Loucy (cell line): ENCODE results near the gene GORASP1.
"Not testable (repeated sequence)": the region's sequence is repeated elsewhere in the genome, so short reads cannot be mapped to it uniquely, and the experiment has no call there.

Source experiments
- H2AFZ ChIP-seq: fragments of 200-600 bp; sonication (generic); 2 replicates; pipeline ENCODE4 v1.6.0; 2016; ENCODE audit warnings: antibody characterized with exemption, mild to moderate bottlenecking, low read length, moderate library complexity
- H3F3A ChIP-seq: fragments of 200-600 bp; 2 replicates; pipeline ENCODE4 v1.6.0; 2016; ENCODE audit warnings: antibody characterized with exemption, low read depth, mild to moderate bottlenecking
- H3K27me3 ChIP-seq: fragments of 200-600 bp; sonication (generic); 2 replicates; pipeline ENCODE4 v1.6.1; 2014; ENCODE audit warnings: low read length, mild to moderate bottlenecking; ENCODE audit not compliant: insufficient read depth, poor library complexity, severe bottlenecking
- H3K36me3 ChIP-seq: fragments of 200-600 bp; sonication (generic); 2 replicates; pipeline ENCODE4 v1.6.1; 2016; ENCODE audit warnings: low read length; ENCODE audit not compliant: insufficient read depth
- H3K4me1 ChIP-seq: fragments of 200-600 bp; sonication (generic); 2 replicates; pipeline ENCODE4 v1.5.1; 2014; ENCODE audit warnings: low read length, mild to moderate bottlenecking; ENCODE audit not compliant: insufficient read depth, poor library complexity, severe bottlenecking
- H3K4me2 ChIP-seq: fragments of 200-600 bp; sonication (generic); 2 replicates; pipeline ENCODE4 v1.6.0; 2014; ENCODE audit warnings: antibody characterized with exemption, low read length, low read depth, mild to moderate bottlenecking; ENCODE audit not compliant: poor library complexity, severe bottlenecking
- H3K4me3 ChIP-seq: fragments of 200-600 bp; sonication (generic); 2 replicates; pipeline ENCODE4 v1.5.1; 2014; ENCODE audit warnings: low read length, mild to moderate bottlenecking, mixed read lengths; ENCODE audit not compliant: poor library complexity, severe bottlenecking
- H3K79me2 ChIP-seq: fragments of 200-600 bp; sonication (generic); 2 replicates; pipeline ENCODE4 v1.6.1; 2014; ENCODE audit warnings: low read length; ENCODE audit not compliant: insufficient read depth
- H3K9ac ChIP-seq: fragments of 200-600 bp; sonication (generic); 2 replicates; pipeline ENCODE4 v1.6.0; 2014; ENCODE audit warnings: mild to moderate bottlenecking, low read depth, low read length, moderate library complexity; ENCODE audit not compliant: poor library complexity, severe bottlenecking
- H3K9me2 ChIP-seq: fragments of 200-600 bp; sonication (generic); replicated peaks from 2 replicates; pipeline ENCODE4 v1.6.1; 2016; ENCODE audit warnings: low read depth, low read length, mixed read lengths
- H3K9me3 ChIP-seq: fragments of 200-600 bp; sonication (generic); 2 replicates; pipeline ENCODE4 v1.6.1; 2014; ENCODE audit warnings: mild to moderate bottlenecking, antibody characterized with exemption, low read length, low read depth; ENCODE audit not compliant: insufficient read depth
- H4K20me1 ChIP-seq: fragments of 200-600 bp; sonication (generic); 2 replicates; pipeline ENCODE4 v1.6.0; 2014; ENCODE audit warnings: antibody characterized with exemption, low read length, mild to moderate bottlenecking; ENCODE audit not compliant: insufficient read depth, poor library complexity, severe bottlenecking
- EZH2phosphoT487 ChIP-seq: fragments of 200-600 bp; IDR thresholded peaks from 2 replicates; pipeline ENCODE4 v1.6.1; 2018; ENCODE audit warnings: antibody characterized with exemption, mild to moderate bottlenecking, moderate library complexity, borderline replicate concordance
- TF ChIP-seq, protein P1 (sequence below): fragments of 200-600 bp; sonication (generic); conservative IDR thresholded peaks from 2 replicates; pipeline ENCODE4 v1.5.1; 2014; ENCODE audit warnings: mild to moderate bottlenecking, antibody characterized with exemption, low read length

The GORASP1 gene

DNA sequence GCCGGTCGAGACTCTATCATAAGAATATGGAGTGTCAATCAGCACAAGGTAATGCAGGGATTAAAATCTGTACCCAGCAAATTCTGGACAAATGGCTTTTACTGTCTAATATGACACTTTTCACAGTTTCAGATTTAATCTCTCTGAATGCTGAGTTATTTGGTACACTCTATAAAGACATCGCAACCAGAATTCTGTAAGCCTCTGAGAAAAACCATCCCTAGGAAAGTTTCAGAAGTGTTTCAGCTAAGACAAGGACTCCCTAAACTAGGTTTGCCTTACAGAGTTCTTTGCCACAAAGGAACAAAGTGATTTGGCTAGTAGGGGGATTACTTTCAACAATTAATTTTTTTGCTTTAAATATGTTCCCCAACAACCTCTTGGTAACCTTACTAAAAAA is 44.3 kb downstream of the GORASP1 start:
- H3K79me2 ChIP-seq = peaks cover 43% of the 10 kb centered on the region
- H3K27me3 ChIP-seq = no peaks in the 10 kb centered on the region
- H4K20me1 ChIP-seq = peaks cover 12% of the 10 kb centered on the region
- no peak overlapping the region for H3K4me3 ChIP-seq
- no peak for TF ChIP-seq EZH2phosphoT487
- TF ChIP-seq, protein P1, sequence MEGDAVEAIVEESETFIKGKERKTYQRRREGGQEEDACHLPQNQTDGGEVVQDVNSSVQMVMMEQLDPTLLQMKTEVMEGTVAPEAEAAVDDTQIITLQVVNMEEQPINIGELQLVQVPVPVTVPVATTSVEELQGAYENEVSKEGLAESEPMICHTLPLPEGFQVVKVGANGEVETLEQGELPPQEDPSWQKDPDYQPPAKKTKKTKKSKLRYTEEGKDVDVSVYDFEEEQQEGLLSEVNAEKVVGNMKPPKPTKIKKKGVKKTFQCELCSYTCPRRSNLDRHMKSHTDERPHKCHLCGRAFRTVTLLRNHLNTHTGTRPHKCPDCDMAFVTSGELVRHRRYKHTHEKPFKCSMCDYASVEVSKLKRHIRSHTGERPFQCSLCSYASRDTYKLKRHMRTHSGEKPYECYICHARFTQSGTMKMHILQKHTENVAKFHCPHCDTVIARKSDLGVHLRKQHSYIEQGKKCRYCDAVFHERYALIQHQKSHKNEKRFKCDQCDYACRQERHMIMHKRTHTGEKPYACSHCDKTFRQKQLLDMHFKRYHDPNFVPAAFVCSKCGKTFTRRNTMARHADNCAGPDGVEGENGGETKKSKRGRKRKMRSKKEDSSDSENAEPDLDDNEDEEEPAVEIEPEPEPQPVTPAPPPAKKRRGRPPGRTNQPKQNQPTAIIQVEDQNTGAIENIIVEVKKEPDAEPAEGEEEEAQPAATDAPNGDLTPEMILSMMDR = no peak
- H3K9me2 ChIP-seq = no peaks in the 10 kb centered on the region
- H3F3A ChIP-seq = no peaks in the 10 kb centered on the region
- no peak overlapping the region for H3K4me2 ChIP-seq
- H2AFZ ChIP-seq = no peak overlapping the region
- H3K9ac ChIP-seq = no peak overlapping the region
- H3K36me3 ChIP-seq = peaks cover 36% of the 10 kb centered on the region
- no peaks in the 10 kb centered on the region for H3K9me3 ChIP-seq
- peaks cover 15% of the 10 kb centered on the region for H3K4me1 ChIP-seq

- H3K79me2 ChIP-seq = peaks cover 51% of the 10 kb centered on the region
- H2AFZ ChIP-seq = no peak overlapping the region
- no peaks in the 10 kb centered on the region for H3K9me2 ChIP-seq
- H3F3A ChIP-seq = no peaks in the 10 kb centered on the region
- H3K4me2 ChIP-seq = peak overlapping the region; percentile 33
- H3K9me3 ChIP-seq = no peaks in the 10 kb centered on the region
- H4K20me1 ChIP-seq = peaks cover 19% of the 10 kb centered on the region
- peak overlapping the region; percentile 4 for H3K9ac ChIP-seq
- TF ChIP-seq, protein P1 = no peak
- no peak for TF ChIP-seq EZH2phosphoT487
- peaks cover 17% of the 10 kb centered on the region for H3K4me1 ChIP-seq
- H3K27me3 ChIP-seq = no peaks in the 10 kb centered on the region
- H3K36me3 ChIP-seq = peaks cover 27% of the 10 kb centered on the region
- H3K4me3 ChIP-seq = no peak overlapping the region
Observed at GRCh38 chr3:39062180-39062579, 45.2 kb downstream of the GORASP1 start.

- H3K9ac ChIP-seq, H3K4me2 ChIP-seq, H3K4me3 ChIP-seq, H3K9me3 ChIP-seq, H3K27me3 ChIP-seq, H3K9me2 ChIP-seq, H3F3A ChIP-seq, H2AFZ ChIP-seq: not testable (repeated sequence)
- H3K79me2 ChIP-seq = peaks cover 60% of the 10 kb centered on the region
- H4K20me1 ChIP-seq = peaks cover 29% of the 10 kb centered on the region
- H3K36me3 ChIP-seq = peaks cover 17% of the 10 kb centered on the region; the same call in 1 of the 2 replicates
- peaks cover 26% of the 10 kb centered on the region for H3K4me1 ChIP-seq
Observed at GRCh38 chr3:39061228-39061627, 46.2 kb downstream of the GORASP1 start.

DNA sequence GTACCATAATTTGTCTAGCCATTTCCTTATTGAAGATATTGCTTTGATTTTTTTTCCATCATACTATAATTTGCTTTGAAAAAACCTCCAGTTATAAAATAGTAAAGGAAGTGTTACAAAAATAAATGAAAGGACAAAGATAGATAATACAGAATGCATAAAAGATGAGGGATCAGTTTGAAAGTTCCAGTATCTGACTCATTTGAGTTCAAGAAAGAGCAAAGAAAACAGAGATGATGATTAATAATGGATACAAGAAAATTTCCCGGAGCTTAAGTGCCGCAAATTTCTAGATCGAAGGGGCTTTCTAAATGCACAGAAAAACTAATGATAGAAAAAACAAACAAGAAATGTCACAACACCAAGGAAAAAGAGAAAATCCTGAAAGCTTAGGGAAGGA is 51.3 kb downstream of the GORASP1 start:
- no peak overlapping the region for H3K9ac ChIP-seq
- no peaks in the 10 kb centered on the region for H3K9me3 ChIP-seq
- peak overlapping the region; percentile 26 for H3K4me3 ChIP-seq
- H3F3A ChIP-seq = 0 out of 2 replicates have a peak, but pooled peaks cover 2% of the 10 kb centered on the region
- peak overlapping the region; percentile 47 for H3K4me2 ChIP-seq
- peaks cover 42% of the 10 kb centered on the region for H4K20me1 ChIP-seq
- H3K4me1 ChIP-seq = peaks cover 44% of the 10 kb centered on the region
- no peaks in the 10 kb centered on the region for H3K9me2 ChIP-seq
- TF ChIP-seq, protein P1 = no peak
- no peak for TF ChIP-seq EZH2phosphoT487
- no peaks in the 10 kb centered on the region for H3K36me3 ChIP-seq
- no peaks in the 10 kb centered on the region for H3K27me3 ChIP-seq
- peaks cover 90% of the 10 kb centered on the region for H3K79me2 ChIP-seq
- no peak overlapping the region for H2AFZ ChIP-seq
